H9 (cell line): Measurements from ENCODE around the gene CABYR. TPM values are rescaled to one million over a fixed set of nuclear protein-coding genes. Genes with fewer than 3 reads are reported as not detected.

ENCODE experiments used
- DNase-seq: peaks from one replicate; pipeline ENCODE4 v3.0.0-alpha.2; 2017
- H2AFZ ChIP-seq: one replicate; pipeline ENCODE4 v1.6.1; 2013; ENCODE audit warnings: mild to moderate bottlenecking, low read length, control low read depth, moderate library complexity
- H2AK5ac ChIP-seq: 2 replicates; pipeline ENCODE4 v1.6.1; 2013; ENCODE audit warnings: low read length, control low read depth, mixed read lengths; ENCODE audit not compliant: insufficient read length
- H2BK120ac ChIP-seq: one replicate; pipeline ENCODE4 v1.6.1; 2013; ENCODE audit warnings: low read depth, mild to moderate bottlenecking, low read length, control low read depth, inconsistent platforms; ENCODE audit not compliant: poor library complexity, severe bottlenecking
- H2BK12ac ChIP-seq: 2 replicates; pipeline ENCODE4 v1.6.1; 2013; ENCODE audit warnings: low read length, control low read depth, mixed read lengths, low read depth; ENCODE audit not compliant: insufficient read length
- H2BK15ac ChIP-seq: 2 replicates; pipeline ENCODE4 v1.6.1; 2013; ENCODE audit warnings: low read depth, low read length, control low read depth
- H2BK20ac ChIP-seq: one replicate; pipeline ENCODE4 v1.6.1; 2013; ENCODE audit warnings: low read depth, mild to moderate bottlenecking, low read length, control low read depth, inconsistent platforms; ENCODE audit not compliant: poor library complexity, severe bottlenecking
- H2BK5ac ChIP-seq: 2 replicates; pipeline ENCODE4 v1.6.1; 2013; ENCODE audit warnings: low read length, control low read depth, mixed read lengths; ENCODE audit not compliant: insufficient read length
- H3K14ac ChIP-seq: 2 replicates; pipeline ENCODE4 v1.6.1; 2013; ENCODE audit warnings: low read length, control low read depth; ENCODE audit not compliant: insufficient read depth
- H3K18ac ChIP-seq: 2 replicates; pipeline ENCODE4 v1.6.1; 2013; ENCODE audit warnings: low read depth, mild to moderate bottlenecking, mixed read lengths, low read length, control low read depth; ENCODE audit not compliant: insufficient read length
- H3K23ac ChIP-seq: 2 replicates; pipeline ENCODE4 v1.6.1; 2013; ENCODE audit warnings: low read length, control low read depth, mixed read lengths, low read depth; ENCODE audit not compliant: insufficient read length
- H3K23me2 ChIP-seq: 2 replicates; pipeline ENCODE4 v1.6.1; 2013; ENCODE audit warnings: low read depth, mild to moderate bottlenecking, mixed read lengths, low read length, control low read depth; ENCODE audit not compliant: insufficient read length, poor library complexity, severe bottlenecking
- H3K27ac ChIP-seq: 2 replicates; pipeline ENCODE4 v1.5.1; 2013; ENCODE audit warnings: low read length, control low read depth, mixed read lengths, low read depth; ENCODE audit not compliant: insufficient read length
- H3K27me3 ChIP-seq: 2 replicates; pipeline ENCODE4 v1.6.1; 2013; ENCODE audit warnings: low read length, control low read depth, inconsistent platforms; ENCODE audit not compliant: insufficient read depth
- H3K4ac ChIP-seq: 2 replicates; pipeline ENCODE4 v1.6.1; 2013; ENCODE audit warnings: low read depth, mild to moderate bottlenecking, control low read depth, inconsistent platforms, low read length, moderate library complexity
- H3K4me1 ChIP-seq: 2 replicates; pipeline ENCODE4 v1.6.1; 2013; ENCODE audit warnings: low read length, control low read depth, inconsistent platforms; ENCODE audit not compliant: insufficient read depth
- H3K4me2 ChIP-seq: 2 replicates; pipeline ENCODE4 v1.6.1; 2013; ENCODE audit warnings: low read length, control low read depth, mixed read lengths; ENCODE audit not compliant: insufficient read length, insufficient read depth
- H3K56ac ChIP-seq: 2 replicates; pipeline ENCODE4 v1.6.1; 2013; ENCODE audit warnings: low read depth, mild to moderate bottlenecking, mixed read lengths, low read length, control low read depth; ENCODE audit not compliant: insufficient read length
- H3K79me1 ChIP-seq: 2 replicates; pipeline ENCODE4 v1.6.1; 2013; ENCODE audit warnings: low read depth, mild to moderate bottlenecking, moderate library complexity, low read length, control low read depth, inconsistent platforms; ENCODE audit not compliant: insufficient read depth, poor library complexity, severe bottlenecking
- H3K79me2 ChIP-seq: 2 replicates; pipeline ENCODE4 v1.6.1; 2013; ENCODE audit warnings: low read length, control low read depth, inconsistent platforms; ENCODE audit not compliant: insufficient read depth
- H3K9ac ChIP-seq: 2 replicates; pipeline ENCODE4 v1.6.1; 2013; ENCODE audit warnings: low read length, control low read depth, mixed read lengths; ENCODE audit not compliant: insufficient read length; ENCODE audit errors: extremely low read depth
- H3K9me3 ChIP-seq: one replicate; pipeline ENCODE4 v1.6.1; 2013; ENCODE audit warnings: low read depth, low read length, inconsistent platforms; ENCODE audit not compliant: control insufficient read depth
- H3T11ph ChIP-seq: one replicate; pipeline ENCODE4 v1.6.1; 2013; ENCODE audit warnings: mild to moderate bottlenecking, low read length, control low read depth, inconsistent platforms
- H4K20me1 ChIP-seq: one replicate; pipeline ENCODE4 v1.6.1; 2013; ENCODE audit not compliant: control insufficient read depth, insufficient read length, insufficient read depth
- H4K5ac ChIP-seq: 2 replicates; pipeline ENCODE4 v1.6.1; 2013; ENCODE audit warnings: low read depth, mild to moderate bottlenecking, mixed read lengths, low read length, control low read depth; ENCODE audit not compliant: insufficient read length
- H4K8ac ChIP-seq: replicated peaks from 2 replicates; pipeline ENCODE4 v1.6.1; 2013; ENCODE audit warnings: low read length, control low read depth, mixed read lengths, low read depth; ENCODE audit not compliant: insufficient read length
- H4K91ac ChIP-seq: 2 replicates; pipeline ENCODE4 v1.6.1; 2013; ENCODE audit warnings: low read depth, mild to moderate bottlenecking, moderate library complexity, mixed read lengths, low read length, control low read depth; ENCODE audit not compliant: insufficient read length
- H3K27ac Mint-ChIP-seq, 3 experiments: 2 replicates in 2 of 3; 3 replicates in 1 of 3; pipeline ENCODE4 v1.8.0; 2020 to 2021; ENCODE audit warnings: mixed read lengths in 3 of 3, mild to moderate bottlenecking in 1 of 3, moderate library complexity in 1 of 3
- H3K27me3 Mint-ChIP-seq: 2 replicates; pipeline ENCODE4 v1.8.0; 2021; ENCODE audit warnings: low read depth, mild to moderate bottlenecking, moderate library complexity, mixed read lengths
- H3K36me3 Mint-ChIP-seq, 3 experiments: 2 replicates in 2 of 3; 3 replicates in 1 of 3; pipeline ENCODE4 v1.8.0; 2020 to 2021; ENCODE audit warnings: low read depth in 3 of 3, mixed read lengths in 3 of 3; ENCODE audit not compliant: insufficient read depth in 1 of 3
- H3K4me1 Mint-ChIP-seq, 2 experiments: 2 replicates each; pipeline ENCODE4 v1.8.0; 2020; ENCODE audit warnings: mixed read lengths in 2 of 2
- H3K4me3 Mint-ChIP-seq, 2 experiments: 2 replicates in 1 of 2; 3 replicates in 1 of 2; pipeline ENCODE4 v1.8.0; 2020 to 2021; ENCODE audit warnings: mild to moderate bottlenecking in 2 of 2, mixed read lengths in 2 of 2, moderate library complexity in 1 of 2
- H3K9me3 Mint-ChIP-seq, 2 experiments: 2 replicates in 1 of 2; 3 replicates in 1 of 2; pipeline ENCODE4 v1.8.0; 2020; ENCODE audit warnings: mild to moderate bottlenecking in 2 of 2, mixed read lengths in 2 of 2, moderate library complexity in 1 of 2
- CTCF ChIP-seq: fragments of 200-600 bp; sonication (generic); conservative IDR thresholded peaks from 3 replicates; pipeline ENCODE4 v1.8.0; 2021; ENCODE audit warnings: antibody characterized with exemption, mild to moderate bottlenecking
- WGBS: extraction: QIAGEN DNeasy Blood & Tissue Kit; methylation state at CpG from one replicate; pipeline ENCODE4 v1.1.7; 2013; ENCODE audit warnings: missing lambda C conversion rate, low lambda C conversion rate, mixed read lengths; ENCODE audit not compliant: insufficient read length; ENCODE audit errors: extremely low coverage; 5-methylcytosine and 5-hydroxymethylcytosine counted together
- total RNA-seq: library from RNA; stranded (reverse); gene quantifications from 2 replicates; pipeline ENCODE4 v1.2.1, GENCODE V29; 2021

The CABYR gene
- total RNA-seq, 1 experiment from 2014 or later, result 13.6 TPM

- Histone ChIP-seq H3K27ac (no peak overlapping the region), H2AK5ac (no peak overlapping the region), H3K4me1 (no peaks in the 10 kb centered on the region), H2BK20ac (no peak overlapping the region), H3K4ac (no peak overlapping the region), H3K27me3 (no peaks in the 10 kb centered on the region), H4K91ac (no peak overlapping the region), H3K9ac (no peak overlapping the region), H4K20me1 (no peaks in the 10 kb centered on the region), H4K5ac (no peak overlapping the region), H3K4me2 (no peak overlapping the region), H3K18ac (no peak overlapping the region), H3K9me3 (no peaks in the 10 kb centered on the region), H2BK120ac (no peak overlapping the region), H3T11ph (no peak overlapping the region), H3K23ac (no peak overlapping the region), H2BK15ac (no peak overlapping the region), H3K79me2 (no peaks in the 10 kb centered on the region), H3K79me1 (no peaks in the 10 kb centered on the region), H3K56ac (no peak overlapping the region), H3K14ac (no peak overlapping the region), H3K23me2 (no peaks in the 10 kb centered on the region), H2BK12ac (no peak overlapping the region), H2AFZ (no peak overlapping the region), H2BK5ac (no peak overlapping the region), H4K8ac (no peak overlapping the region)
- no peak for DNase-seq
- Mint-ChIP-seq H3K27ac (no peak overlapping the region), H3K27me3 (no peaks in the 10 kb centered on the region), H3K4me1 (peaks cover 2 to 10% of the 10 kb centered on the region in 2 experiments; a peak in 2 of 4 replicates), H3K36me3 (peaks cover 15 to 34% (median 29%) of the 10 kb centered on the region in 3 experiments), H3K4me3 (no peak overlapping the region), H3K9me3 (no peaks in the 10 kb centered on the region)
- no CpG with 5 or more reads among the region's 3 CpGs for WGBS
- no peak for TF ChIP-seq CTCF
Observed at GRCh38 chr18:24153397-24153796, 14.5 kb downstream of the CABYR start.
